ENCODE results near the gene TFPT.
A peak's percentile ranks its signal among the peaks of the same experiment; 100 is the strongest.

Gene TFPT

GRCh38 chr19:54160182-54160811 is 44.8 kb upstream of the TFPT start:
- no peak for DNase-seq (ENCODE audit: extremely low read depth, low read depth)
- no peak for TF ChIP-seq CTCF (IDR thresholded peaks at IDR 0.05; ENCODE audit: low read depth, low read length)

GRCh38 chr19:54159352-54160181 is 44.1 kb upstream of the TFPT start, which contains the start of gene LENG1:
Gene LENG1 (minus strand): TSS chr19:54159721. CDS start chr19:54159695, 26 bp downstream.
- peak; percentile 100 for DNase-seq (ENCODE audit: extremely low read depth, low read depth)
- TF ChIP-seq CTCF (IDR thresholded peaks at IDR 0.05; ENCODE audit: low read depth, low read length): peak; percentile 15

GRCh38 chr19:54158812-54159351 is 43.4 kb upstream of the TFPT start:
- TF ChIP-seq CTCF (IDR thresholded peaks at IDR 0.05; ENCODE audit: low read depth, low read length): no peak
- no peak for DNase-seq (ENCODE audit: extremely low read depth, low read depth)

- DNase-seq (ENCODE audit: extremely low read depth, low read depth): no peak
Measured at GRCh38 chr19:54156953-54157352, 41.5 kb upstream of the TFPT start.

GRCh38 chr19:54156490-54156889 is 41.0 kb upstream of the TFPT start:
- no peak for TF ChIP-seq CTCF (IDR thresholded peaks at IDR 0.05; ENCODE audit: low read depth, low read length)
- DNase-seq (ENCODE audit: extremely low read depth, low read depth): no peak

More at GRCh38 chr19:54156953-54157352, 41.5 kb upstream of the TFPT start:
- TF ChIP-seq CTCF (IDR thresholded peaks at IDR 0.05; ENCODE audit: low read depth, low read length): no peak

- no peak for DNase-seq (ENCODE audit: extremely low read depth, low read depth)
- no peak for TF ChIP-seq CTCF (IDR thresholded peaks at IDR 0.05; ENCODE audit: low read depth, low read length)
Measured at GRCh38 chr19:54155694-54156093, 40.2 kb upstream of the TFPT start.
